Activated B cell treated with CpG ODN at 0.5 μM for 24 hours (primary cell): ENCODE data around the gene SCN4B. TPM values are rescaled to one million over a fixed set of nuclear protein-coding genes. Genes with fewer than 3 reads are reported as not detected.

ENCODE experiments used
- ATAC-seq: fragments of 200-7000 bp; cut with Tn5 transposase; one replicate; pipeline ENCODE4 v1.10.0; 2021; ENCODE audit warnings: low read depth, mild to moderate bottlenecking, moderate library complexity
- CTCF ChIA-PET: fragments of 350-600 bp; sonication (Branson Sonifier 250); formaldehyde crosslinking; loops from one replicate; lab custom pipeline; 2021; ENCODE audit warnings: antibody characterized with exemption; lab: Charles Lee
- POLR2A ChIA-PET: fragments of 350-600 bp; sonication (Branson Sonifier 250); formaldehyde crosslinking; loops from one replicate; lab custom pipeline; 2021; ENCODE audit warnings: antibody characterized with exemption; lab: Charles Lee
- DNase-seq: peaks from one replicate; pipeline ENCODE4 v3.0.0; 2022
- H3K27ac Mint-ChIP-seq: one replicate; pipeline ENCODE4 v1.8.0; 2020; ENCODE audit warnings: mixed read lengths
- H3K27me3 Mint-ChIP-seq: one replicate; pipeline ENCODE4 v1.8.0; 2021; ENCODE audit warnings: mixed read lengths
- H3K36me3 Mint-ChIP-seq: one replicate; pipeline ENCODE4 v1.8.0; 2021; ENCODE audit warnings: low read depth, mixed read lengths
- H3K4me1 Mint-ChIP-seq: one replicate; pipeline ENCODE4 v1.8.0; 2021; ENCODE audit warnings: mixed read lengths
- H3K4me3 Mint-ChIP-seq: one replicate; pipeline ENCODE4 v1.8.0; 2020; ENCODE audit warnings: mild to moderate bottlenecking, mixed read lengths
- H3K9me3 Mint-ChIP-seq: one replicate; pipeline ENCODE4 v1.8.0; 2020; ENCODE audit warnings: mixed read lengths
- intact Hi-C: fragments of 100-400 bp; cut with micrococcal nuclease; formaldehyde crosslinking; loops from one replicate; pipeline ENCODE4 v1.15.1; 2024
- total RNA-seq: library from RNA; stranded (reverse); gene quantifications from 2 replicates; pipeline ENCODE4 v1.2.3, GENCODE V29; 2022
- TF ChIP-seq, protein P1 (sequence below): fragments of 200-600 bp; IDR thresholded peaks from one replicate; pipeline ENCODE4 v1.8.0; 2022; ENCODE audit warnings: antibody characterized with exemption, mild to moderate bottlenecking

SCN4B gene
- total RNA-seq, 1 donor from 2014 or later: not detected

DNA sequence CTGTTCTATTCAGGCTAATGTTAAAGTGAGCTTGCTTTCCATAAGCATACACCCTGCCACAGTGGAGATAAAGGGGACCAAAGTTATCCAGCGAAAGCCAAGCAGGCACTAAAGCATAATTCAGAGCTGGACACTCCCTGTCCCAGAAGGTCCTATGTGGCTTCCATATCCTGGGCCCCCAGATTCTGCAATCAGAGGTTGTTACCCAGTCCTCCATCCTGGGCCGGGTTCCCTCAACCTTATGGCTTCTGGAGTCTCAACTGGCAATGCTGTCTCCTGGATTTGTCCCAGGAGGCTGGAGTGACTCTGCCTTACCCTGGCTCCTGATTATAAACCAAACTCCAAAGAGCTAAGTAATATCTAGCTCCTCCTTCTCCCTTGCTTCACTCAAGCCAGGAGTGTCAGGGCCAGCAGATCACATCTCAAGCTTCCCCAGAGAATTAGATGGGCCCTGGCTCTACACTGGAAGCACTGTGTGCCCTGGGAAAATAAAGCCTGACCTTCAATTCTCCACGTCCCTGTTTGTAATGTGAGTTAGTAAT, 51.9 kb downstream of the SCN4B start:
- ATAC-seq: no peak
- Mint-ChIP-seq H3K4me3 (no peak overlapping the region), H3K27ac (no peak overlapping the region), H3K36me3 (no peaks in the 10 kb centered on the region), H3K4me1 (no peaks in the 10 kb centered on the region), H3K27me3 (peaks cover 13% of the 10 kb centered on the region), H3K9me3 (no peaks in the 10 kb centered on the region)
- POLR2A ChIA-PET: no interaction called here
- no peak for DNase-seq
- CTCF ChIA-PET: no interaction called here
- intact Hi-C loops: no loop called here
- TF ChIP-seq, protein P1, sequence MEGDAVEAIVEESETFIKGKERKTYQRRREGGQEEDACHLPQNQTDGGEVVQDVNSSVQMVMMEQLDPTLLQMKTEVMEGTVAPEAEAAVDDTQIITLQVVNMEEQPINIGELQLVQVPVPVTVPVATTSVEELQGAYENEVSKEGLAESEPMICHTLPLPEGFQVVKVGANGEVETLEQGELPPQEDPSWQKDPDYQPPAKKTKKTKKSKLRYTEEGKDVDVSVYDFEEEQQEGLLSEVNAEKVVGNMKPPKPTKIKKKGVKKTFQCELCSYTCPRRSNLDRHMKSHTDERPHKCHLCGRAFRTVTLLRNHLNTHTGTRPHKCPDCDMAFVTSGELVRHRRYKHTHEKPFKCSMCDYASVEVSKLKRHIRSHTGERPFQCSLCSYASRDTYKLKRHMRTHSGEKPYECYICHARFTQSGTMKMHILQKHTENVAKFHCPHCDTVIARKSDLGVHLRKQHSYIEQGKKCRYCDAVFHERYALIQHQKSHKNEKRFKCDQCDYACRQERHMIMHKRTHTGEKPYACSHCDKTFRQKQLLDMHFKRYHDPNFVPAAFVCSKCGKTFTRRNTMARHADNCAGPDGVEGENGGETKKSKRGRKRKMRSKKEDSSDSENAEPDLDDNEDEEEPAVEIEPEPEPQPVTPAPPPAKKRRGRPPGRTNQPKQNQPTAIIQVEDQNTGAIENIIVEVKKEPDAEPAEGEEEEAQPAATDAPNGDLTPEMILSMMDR: no peak

DNA sequence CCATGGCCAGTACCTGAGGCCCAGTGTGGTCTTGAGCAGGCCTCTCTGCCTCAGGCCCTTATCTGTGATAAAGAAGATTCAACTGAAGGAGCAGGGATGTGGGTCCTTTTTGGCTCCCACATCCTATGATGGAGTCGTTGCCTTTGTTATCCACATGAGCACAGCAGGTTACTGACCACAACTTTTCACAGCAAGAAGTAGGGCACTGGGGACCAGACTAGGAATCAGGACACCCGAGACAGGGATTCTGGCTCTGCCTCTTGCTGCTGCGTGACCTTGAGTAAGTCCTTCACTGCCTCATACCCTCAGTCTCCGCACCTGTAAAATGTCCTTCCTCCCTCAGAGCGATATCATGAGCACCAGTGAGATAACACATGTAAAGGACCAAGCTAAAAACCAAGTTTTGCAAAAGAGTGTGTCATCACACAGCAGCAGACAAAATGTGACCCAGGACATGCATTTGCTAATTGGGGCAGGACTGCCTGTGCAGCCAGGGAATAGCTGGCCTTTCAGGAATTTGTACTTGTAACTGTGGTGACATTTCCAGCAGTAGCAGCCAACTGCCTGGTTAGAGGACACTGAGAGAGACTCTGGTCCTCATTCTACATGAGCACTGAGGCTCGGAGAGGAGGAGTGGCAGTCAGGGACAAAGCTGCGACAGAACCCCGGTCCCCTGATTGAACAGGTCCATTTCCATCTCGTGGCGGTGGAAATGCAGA, 52.6 kb downstream of the SCN4B start:
- no peak for DNase-seq
- H3K36me3 Mint-ChIP-seq: no peaks in the 10 kb centered on the region
- no peak for ATAC-seq
- no peak overlapping the region for H3K27ac Mint-ChIP-seq
- peaks cover 10% of the 10 kb centered on the region for H3K27me3 Mint-ChIP-seq
- TF ChIP-seq, protein P1: no peak
- POLR2A ChIA-PET: no interaction called here
- no peaks in the 10 kb centered on the region for H3K4me1 Mint-ChIP-seq
- intact Hi-C loops: no loop called here
- CTCF ChIA-PET: no interaction called here
- H3K4me3 Mint-ChIP-seq: no peak overlapping the region
- H3K9me3 Mint-ChIP-seq: no peaks in the 10 kb centered on the region

DNA sequence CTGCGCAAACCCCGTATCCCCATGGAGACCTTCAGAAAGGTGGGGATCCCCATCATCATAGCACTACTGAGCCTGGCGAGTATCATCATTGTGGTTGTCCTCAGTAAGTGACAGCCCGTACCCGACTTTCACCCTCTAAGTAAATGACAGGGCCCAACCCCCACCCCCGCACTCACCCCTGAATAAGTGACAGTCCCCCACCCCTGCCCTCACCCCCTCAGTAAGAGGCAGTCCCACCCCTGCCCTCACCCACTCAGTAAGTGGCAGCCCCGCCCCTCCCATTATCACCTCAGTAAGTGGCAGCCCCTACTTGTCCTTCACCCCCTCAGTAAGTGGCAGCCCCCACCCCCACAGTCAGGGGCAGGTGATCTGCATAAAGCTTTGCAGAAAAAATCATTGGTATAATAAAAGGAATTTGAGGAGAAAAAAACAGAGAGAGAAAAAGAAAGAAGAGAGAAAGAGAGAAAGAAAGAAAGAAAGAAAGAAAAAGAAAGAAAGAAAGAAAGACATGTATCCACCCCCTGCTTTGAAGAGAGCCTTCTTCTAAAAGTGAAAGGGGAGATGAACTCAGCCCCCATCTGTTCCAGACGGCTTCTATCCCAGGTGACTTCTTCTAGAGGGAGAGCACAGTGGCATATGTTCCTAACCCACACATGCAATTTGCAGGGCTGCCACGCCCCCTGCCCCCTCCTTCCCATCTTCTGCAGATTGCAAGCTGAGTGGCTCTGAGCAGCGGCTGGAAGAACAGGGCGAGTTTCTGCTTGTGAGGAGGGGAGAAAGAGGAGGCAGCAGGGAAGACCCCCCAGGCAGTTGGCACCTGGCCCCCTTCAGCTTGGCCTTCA, 53.4 kb downstream of the SCN4B start:
- H3K9me3 Mint-ChIP-seq: no peaks in the 10 kb centered on the region
- no peak for ATAC-seq
- DNase-seq: no peak
- no peak overlapping the region for H3K27ac Mint-ChIP-seq
- ChIA-PET CTCF (no interaction called here), POLR2A (no interaction called here)
- intact Hi-C loops: no loop called here
- H3K4me3 Mint-ChIP-seq: no peak overlapping the region
- H3K4me1 Mint-ChIP-seq: no peaks in the 10 kb centered on the region
- H3K36me3 Mint-ChIP-seq: no peaks in the 10 kb centered on the region
- TF ChIP-seq, protein P1: no peak
- H3K27me3 Mint-ChIP-seq: peaks cover 10% of the 10 kb centered on the region

DNA sequence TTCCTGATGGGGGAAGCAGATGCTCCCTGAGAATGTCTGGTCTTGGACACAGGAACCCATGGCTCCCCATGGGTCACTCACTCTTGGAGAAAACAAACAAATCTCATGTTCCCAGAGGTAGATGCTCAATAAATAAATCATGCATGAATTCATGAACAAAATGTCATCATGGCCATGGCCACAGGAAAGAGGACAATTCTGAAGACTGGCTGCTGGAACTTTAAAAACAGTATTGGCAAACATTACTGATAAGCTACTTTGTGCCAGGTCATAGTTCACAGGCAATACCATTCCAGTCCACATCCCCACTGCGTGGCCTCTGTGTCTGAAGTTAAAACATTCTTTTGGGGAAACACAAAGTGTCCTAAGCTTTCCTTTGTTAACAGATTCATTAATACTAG, 56.7 kb downstream of the SCN4B start:
- peaks cover 14% of the 10 kb centered on the region for H3K27me3 Mint-ChIP-seq

More for the DNA sequence above, 56.7 kb downstream of the SCN4B start:
- no peak overlapping the region for H3K4me3 Mint-ChIP-seq
- H3K36me3 Mint-ChIP-seq: no peaks in the 10 kb centered on the region
- DNase-seq: no peak
- ATAC-seq: no peak
- ChIA-PET POLR2A (no interaction called here), CTCF (no interaction called here)
- H3K4me1 Mint-ChIP-seq: no peaks in the 10 kb centered on the region
- TF ChIP-seq, protein P1: no peak
- intact Hi-C loops: no loop called here
- H3K9me3 Mint-ChIP-seq: no peaks in the 10 kb centered on the region
- H3K27ac Mint-ChIP-seq: no peak overlapping the region
